NCI-H226 (cell line): Measurements from ENCODE around the gene STRBP.
"Not testable (repeated sequence)": the region's sequence is repeated elsewhere in the genome, so short reads cannot be mapped to it uniquely, and the experiment has no call there.

Source experiments
- DNase-seq: peaks from one replicate; pipeline ENCODE4 v3.0.0-alpha.2; 2015

STRBP gene

DNA sequence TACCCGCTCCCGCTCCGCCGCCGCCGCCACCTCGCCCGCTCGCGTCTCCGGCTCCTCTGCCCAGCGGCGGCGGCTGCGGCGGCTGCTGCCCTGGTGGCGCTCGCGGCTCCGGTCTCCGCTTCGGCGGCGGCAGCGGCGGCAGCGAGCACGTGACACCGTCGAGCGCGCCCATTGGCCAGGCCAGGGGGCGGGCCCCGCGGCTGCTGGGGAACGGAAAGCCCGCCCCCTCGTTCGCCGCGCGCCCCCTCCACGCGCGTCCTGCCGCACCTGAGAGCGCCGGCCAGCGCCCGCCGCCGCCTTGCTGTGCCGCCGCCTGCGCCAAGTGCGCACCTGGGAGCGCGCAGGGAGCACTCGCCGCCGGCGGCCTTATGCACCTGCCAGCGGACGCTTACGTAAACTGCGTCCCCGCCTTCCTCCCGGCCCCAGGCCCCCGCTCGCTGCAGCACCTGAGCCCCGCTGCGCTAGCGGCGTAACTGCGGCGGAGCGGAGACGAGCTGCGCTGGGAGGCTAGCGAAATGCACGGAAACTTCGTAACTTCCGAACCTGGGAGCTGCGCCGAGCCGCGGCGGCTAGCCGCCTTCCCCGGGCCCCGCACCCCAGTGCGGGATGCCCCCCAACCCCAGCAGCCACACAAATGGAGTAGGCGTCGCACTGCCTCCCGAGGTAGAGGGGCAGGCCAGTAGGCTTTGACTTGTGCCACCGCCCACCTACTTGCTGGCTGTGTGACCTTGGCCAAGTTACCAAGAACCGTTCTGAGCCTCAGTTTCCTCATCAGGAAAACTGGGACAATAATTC, at the start of gene STRBP:
TSS of gene STRBP (minus strand) at position 122 of the 795 bp plus-strand sequence. CDS start 84,452 bp downstream, outside the sequence.
- peak; percentile 76 for DNase-seq

DNA sequence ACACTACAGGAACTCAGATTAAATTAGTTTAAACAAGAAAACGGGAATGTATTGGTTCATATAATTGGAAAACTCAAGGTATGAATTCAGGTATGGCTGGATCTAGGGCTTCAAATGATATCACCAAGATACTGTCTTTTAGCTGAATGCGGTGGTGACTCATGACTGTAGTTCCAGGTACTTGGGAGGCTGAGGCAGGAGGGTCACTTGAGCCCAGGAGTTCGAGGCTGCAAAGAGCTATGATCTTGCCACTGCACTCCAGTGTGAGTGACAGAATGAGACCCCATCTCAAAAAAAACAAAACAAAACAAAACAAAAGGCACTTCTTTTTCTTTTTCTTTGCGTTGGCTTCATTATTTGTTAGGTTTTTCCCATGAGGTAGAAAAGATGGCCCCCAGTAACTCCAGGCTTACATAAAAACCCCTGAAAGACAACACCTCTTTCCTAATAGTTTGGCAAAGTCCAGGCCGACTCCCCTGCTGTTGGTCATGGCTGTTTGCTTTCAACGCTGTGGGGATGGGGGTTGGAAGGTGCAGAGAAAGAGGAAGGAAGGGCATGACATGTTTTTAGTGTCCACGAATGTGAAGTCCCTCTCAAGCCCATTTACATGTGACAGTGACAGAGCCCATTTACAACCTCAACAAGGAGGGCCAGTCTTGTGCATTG, 47.8 kb upstream of the STRBP start:
- no peak for DNase-seq

DNA sequence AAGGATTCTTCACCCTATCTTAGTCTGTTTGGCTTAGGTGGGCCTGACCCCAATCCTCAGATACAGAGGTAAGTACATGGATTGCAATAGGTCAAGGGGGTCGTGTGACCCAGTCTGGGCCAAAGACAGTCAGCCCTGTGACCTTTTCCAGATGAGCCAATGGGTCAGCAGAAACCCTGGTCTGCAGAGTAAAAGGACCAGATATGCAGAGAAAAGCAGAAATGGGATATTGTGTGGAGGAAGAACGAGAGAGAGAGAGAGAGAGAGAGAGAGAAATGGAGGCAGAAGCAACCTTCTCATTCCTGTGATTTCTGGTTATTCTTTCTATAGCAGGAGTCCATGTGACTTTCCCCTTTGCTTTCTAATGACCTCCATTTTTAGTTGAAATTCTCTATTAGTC, 47.2 kb upstream of the STRBP start:
- DNase-seq = no peak

DNA sequence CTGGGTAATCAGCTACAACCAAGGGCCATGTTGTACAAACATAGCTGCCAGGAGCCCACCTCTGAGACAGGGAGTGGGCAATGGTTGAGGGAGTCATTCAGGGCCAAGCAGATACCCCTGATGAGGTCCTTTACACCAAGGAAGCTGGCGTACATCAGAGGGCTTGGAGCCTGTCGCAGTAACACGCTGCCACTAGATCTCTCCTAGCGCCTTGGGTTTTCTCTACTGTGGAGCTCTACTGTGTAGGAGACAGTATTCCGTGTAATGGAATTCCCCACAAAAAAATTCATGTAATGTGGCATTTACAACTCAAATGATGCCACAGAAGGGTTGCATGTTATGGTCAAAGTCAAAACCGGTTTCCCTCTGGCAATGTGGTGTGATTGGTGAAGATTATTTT, 46.2 kb upstream of the STRBP start:
- no peak for DNase-seq

DNA sequence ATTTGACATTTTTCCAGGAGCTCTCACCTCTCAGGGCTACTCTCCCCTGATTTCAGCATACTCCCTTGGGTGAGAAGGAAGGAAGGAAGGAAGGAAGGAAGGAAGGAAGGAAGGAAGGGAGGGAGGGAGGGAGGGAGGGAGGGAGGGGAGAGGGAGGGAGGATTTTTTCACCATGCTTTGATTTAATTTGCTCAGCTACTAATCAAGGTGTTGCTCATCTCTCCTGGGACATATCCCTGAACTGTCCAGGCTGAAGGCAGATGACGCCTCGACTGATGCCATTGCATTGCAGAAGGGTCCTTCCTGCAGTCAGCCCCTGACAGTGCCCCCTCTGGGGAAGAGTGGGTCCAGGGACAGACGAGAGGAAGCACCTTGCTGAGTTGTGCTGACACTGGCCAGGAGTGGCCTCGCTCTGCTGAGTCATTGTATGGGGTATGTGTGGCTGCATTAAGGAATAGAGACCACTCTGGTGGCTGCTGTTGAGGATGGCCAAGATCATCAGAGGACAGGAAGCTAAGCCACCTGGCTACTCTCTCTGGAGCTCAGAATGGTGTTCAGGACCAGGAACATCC, 44.0 kb upstream of the STRBP start:
- no peak for DNase-seq

DNA sequence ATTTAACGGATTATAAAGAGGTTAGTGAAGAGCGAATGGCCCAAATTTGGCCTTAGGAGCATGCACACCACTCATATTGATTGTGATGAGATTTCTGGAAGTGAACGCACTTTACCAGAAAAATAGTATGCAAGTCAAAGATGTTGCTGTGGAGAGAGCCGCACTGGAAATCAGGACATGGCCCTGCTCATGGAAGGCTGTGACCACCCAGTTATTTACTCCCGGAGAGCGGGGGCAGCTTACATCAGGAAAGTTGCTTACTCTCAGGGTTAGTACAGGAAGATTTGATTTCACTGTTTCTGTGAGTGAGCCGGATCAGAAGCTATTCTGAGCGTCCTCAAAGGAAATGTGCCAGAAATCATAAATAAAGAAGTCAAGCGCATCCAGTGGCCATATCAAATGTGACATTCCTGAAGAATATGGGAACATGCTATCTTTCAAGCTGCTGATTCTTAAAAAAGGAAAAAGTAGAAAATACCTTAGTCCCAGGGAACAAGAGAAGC, 42.9 kb upstream of the STRBP start:
- no peak for DNase-seq

DNA sequence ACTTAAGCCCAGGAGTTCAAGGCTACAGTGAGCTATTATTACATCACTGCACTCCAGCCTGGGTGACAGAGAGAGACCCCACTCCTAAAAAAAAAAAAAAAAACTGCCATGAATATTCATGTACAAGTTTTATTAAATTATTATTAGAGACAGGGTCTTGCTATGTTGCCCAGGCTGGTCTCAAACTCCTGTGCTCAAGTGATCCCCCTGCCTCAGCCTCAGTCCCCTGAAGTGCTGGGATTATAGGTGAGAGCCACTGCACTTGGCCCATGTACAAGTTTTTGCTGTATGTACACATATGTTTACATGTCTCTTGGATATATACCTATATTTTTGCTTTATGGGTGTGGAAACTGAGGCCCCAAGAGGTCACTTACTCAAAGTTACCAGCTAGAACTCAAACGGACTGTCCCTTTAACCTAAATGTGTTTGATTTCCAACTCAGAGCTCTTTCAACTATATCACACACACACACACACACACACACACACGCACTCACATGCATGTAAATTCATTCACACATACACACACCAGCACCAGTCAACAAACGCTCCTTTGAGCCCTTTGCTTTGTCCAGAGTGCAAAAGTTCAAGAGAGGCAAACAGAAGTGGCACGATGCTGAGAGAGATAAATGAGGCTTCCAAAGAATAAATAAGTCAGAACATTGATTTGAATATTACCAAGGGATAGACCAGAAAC, 42.3 kb upstream of the STRBP start:
- DNase-seq = no peak

DNA sequence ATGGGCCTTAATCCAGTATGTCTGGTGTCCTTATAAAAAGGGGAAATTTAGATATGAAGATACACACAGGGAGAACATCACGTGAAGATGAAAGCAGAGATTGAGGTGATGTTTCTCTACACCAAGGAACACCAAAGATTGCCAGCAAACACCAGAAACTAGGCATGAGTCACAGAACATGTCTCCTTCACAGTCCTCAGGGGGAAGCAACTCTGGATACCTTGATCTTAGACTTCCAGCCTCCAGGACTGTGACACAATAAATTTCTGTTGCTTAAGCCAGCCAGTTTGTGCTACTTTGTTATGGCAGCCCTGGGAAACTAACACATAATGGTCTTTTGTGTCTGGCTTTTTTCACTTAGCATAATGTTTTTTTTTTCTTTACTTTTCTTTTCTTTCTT, 41.2 kb upstream of the STRBP start:
- DNase-seq = no peak

DNA sequence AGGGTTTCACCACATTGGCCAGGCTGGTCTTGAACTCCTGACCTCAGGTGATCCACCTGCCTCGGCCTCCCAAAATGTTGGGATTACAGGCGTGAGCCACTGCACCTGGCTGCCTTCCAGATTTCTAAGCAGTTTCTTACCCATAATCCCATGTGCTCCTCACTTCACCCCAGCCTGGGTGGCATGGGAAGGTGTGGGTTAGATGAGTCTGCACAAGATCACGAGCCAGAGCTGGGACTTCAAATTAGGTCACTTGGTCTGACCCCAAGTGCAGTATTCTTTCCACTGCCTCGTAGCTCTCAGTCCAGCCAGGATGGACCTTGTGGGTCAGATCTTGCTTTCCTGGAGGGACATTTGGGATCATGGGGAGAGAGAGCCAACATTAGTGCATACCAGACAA, 37.5 kb upstream of the STRBP start:
- no peak for DNase-seq

DNA sequence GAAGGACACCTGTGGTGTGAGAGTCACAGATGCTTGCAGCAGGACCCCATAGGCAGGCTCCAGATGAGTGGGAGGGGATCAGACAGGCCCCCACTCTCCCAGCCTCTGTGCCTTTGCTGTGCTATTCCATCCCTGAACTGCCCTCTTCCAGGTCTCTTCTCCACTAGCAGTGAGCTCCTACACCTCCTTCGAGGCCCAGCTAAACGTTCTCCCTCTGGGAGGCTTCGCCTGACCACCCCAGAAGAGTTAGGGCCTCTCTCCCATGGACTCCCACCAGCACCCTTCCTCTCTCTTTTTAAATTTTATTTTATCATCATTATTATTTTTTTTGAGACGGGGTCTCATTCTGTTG, 35.9 kb upstream of the STRBP start:
- no peak for DNase-seq

DNA sequence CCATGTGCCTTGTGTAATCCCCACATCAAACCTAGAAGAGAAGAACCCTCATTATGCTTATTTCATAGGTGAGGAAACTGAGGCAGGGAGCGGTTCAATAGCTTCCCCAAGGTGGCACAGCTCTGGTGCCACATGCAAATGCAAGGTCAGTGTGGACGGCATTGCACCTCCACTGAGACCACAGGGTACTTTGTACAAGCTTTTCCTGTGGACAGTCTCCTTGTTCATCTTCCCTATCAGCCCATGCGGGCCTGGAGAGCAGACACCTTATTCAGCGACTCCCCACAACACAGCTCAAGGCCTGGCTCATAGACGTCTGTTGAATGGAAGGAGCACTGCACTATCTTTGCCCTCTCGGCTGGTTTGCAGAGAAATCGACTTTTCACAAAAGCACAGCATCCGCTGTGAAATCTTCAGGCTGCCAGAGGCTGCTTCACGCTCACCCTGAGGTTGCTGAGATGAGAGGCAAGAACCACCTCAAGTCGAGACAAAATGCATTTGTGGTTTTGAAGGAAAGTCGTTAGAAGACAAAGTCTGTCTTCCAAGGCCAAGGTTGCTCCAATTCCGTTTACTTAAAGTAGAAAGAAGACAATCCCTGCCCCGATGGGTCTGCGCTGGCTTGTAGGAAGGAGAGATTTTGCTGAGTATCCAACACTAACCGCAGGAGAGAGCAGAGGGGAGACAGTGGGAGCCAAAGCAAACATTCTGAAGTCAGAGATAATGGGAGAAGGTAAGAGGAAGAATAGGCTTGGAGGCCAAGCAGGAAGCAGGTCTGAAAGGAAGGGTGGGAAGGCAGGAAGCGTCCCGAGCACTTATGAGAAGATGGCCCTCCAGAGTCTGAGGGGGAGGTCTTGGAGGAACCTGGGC, 34.2 kb upstream of the STRBP start:
- DNase-seq = no peak

DNA sequence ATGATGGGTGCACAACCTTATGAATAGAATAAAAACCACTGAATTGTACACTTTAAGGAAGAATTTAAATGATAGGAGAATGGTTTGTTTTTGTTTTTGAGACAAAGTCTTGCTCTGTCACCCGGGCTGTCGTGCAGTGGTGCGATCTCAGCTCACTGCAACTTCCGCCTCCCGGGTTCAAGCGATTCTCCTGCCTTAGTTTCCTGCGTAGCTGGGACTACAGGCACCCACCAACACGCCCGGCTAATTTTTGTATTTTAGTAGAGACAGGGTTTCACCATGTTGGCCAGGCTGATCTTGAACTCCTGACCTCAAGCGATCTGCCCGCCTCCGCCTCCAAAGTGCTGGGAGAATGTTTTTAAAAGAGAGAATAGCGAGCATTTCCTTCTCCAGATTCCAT, 33.5 kb upstream of the STRBP start:
- not testable (repeated sequence) for DNase-seq

DNA sequence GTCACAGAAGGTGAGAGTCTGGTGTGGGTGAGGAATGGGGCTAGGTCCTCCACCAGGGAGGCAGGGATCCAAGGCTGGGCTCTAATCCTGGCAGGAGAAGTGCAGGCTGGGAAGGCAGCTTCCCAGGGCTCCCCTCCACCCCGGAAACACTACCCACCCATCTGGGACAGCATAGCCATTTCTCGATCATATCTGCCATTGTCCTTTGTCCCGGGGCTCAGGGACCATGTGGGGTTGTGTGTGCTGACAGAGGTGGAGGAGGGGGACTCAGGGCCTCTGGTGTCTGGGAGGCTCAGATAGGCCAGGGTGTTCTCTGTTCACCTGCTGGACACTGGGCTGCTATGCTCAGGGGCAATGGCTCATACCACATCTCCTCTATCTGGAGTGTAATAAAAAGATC, 32.2 kb upstream of the STRBP start:
- no peak for DNase-seq

DNA sequence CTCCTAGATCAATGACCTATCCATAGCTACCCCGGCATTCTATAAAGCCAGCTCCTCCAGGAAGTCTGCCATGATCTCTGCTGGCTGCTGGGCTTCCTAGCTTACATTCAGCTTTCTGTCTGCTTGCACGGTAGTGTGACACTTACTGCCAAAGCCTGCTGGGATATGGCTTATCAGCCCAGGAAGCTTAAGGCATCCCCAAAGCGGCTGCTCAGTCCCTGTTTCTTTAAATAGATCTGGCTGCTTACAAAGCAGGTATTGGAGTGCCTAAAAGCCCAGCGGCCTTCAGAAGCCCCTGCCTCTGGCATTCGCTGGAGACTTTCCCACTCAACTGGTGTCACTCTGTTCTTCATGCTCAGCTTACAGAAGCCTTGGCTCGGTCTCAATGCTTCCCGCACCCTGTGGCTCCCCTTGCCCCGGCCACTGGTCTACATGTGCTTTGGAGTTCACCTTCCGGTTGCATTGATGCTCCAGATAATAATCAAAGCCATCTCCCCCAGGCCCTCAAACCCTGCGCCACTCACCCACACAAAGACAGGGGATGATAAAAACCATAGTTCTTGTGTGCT, 31.3 kb upstream of the STRBP start:
- no peak for DNase-seq

DNA sequence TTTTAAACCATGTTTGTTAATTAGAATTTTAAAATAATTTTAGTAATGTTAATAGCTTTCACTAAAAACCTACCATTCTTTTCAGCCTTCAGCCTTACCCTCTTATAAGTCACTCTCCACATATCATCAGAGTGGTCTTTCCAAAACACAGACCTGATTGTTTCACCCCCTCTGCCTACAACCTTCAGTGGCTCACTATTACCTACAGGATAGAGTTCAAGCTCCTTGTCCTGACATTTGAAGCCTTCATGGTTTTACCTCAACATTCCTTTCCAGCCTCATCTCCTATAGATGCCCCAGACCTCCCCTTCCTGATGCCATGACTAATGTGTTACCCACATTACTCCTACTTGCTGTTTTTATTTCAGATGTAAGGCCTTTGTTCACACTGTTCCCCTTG, 27.8 kb upstream of the STRBP start:
- peak; percentile 28 for DNase-seq

DNA sequence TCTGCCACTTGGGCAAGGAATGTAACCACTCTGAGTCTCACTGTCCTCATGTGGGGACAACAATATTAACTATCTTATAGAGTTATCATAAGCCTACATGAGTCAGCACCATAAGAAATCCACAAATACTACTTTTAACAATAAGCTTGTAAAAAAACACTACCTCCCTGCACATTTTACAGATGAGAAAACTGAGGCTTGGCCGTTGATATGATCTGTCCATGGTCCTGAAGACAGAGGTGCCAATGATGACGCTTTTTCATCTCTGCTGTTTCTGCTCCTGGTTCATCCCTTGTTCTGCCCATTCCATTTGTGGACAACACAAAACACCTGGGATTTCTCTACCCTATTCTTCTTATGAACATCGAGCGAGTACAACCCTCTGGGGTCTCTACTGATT, 23.4 kb upstream of the STRBP start:
- no peak for DNase-seq

DNA sequence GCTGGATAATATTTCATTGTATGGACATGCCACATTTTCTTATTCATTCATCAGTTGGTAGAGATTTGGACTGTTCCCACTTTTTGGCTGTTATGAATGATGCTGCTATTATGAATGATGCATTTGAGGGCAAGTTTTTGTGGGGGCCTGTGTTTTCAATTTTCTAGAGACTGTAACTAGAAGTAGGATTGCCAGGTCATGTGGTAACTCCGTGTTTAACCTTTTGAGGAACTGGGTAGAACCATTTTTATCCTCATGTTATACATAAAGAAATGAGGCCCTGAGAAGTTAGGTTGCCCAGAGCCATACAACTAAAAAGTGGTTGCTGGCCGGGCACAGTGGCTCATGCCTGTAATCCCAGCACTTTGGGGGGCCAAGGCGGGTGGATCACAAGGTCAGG, 22.4 kb upstream of the STRBP start:
- DNase-seq = no peak

DNA sequence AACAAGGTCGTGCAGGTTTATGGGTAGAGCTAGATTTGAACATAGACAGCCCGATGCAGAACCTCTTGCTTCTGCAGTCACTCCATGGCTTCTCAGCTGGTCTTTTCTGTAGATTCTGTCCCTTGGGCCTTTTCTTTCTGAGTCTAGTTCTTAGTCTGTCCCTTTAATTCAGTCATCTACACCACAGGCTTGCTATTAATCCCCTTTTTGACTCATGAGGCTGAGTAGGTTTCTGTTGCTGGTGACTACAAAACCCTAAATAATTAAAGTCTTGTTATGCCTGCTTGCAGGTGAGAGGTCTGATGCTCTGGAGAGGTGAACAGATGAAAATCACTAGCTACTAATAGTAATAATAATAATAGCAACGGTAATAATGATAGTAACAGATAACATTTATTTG, 19.3 kb upstream of the STRBP start:
- no peak for DNase-seq

DNA sequence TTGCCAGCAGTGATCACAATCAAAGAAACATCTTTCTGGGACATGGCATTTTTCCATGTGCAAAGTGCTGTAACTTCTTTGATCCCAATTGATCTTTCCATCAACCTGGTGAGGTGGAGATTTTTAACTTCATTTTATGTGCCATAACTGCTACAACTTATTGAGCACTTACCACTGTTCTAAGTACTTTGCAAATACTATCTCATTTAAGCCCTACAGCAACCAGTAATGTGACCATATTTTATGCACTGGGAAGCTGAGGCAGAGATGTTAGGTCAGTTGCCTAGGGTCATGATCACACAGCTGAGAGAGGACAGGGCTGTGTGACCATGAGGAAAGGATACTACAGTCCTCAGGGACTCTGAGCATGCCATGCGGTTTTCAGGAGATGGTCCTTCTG, 17.9 kb upstream of the STRBP start:
- no peak for DNase-seq

DNA sequence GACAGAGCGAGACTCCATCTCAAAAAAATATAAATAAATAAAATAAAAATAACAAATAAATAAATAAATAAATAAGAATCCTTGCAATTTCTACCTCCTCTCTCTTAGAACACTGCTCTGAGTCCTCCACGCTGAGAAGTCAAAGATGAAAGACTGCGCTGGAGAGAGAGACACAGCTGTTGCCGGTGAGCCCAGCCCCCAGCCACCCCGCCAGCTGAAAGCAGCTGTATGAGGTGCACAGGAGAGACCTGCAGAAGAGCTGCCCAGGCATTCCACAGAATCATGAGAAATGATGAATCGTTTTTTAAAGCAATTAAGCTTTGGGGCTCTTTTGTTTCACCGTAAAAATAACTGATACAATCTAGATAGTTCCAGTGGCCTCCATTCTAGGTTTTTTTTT, 16.3 kb upstream of the STRBP start:
- no peak for DNase-seq

DNA sequence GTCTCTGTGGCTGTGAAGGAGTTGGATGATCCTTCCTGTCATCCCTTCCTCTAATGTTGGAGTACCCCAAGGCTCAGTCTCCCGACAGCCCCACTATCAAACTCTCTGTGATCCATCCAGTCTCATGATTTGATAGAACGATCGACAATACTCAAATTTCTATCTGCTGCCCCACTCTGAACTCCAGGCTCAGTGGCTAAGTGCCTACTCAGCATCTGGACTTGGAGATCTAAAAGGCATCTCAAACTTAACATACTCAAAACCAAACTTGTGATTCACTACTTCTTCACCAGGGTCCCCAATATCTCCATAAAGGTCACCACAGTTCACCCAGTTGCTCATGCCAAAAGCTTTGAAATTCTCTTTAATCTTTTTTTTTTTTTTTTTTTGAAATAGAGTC, 15.1 kb upstream of the STRBP start:
- no peak for DNase-seq

DNA sequence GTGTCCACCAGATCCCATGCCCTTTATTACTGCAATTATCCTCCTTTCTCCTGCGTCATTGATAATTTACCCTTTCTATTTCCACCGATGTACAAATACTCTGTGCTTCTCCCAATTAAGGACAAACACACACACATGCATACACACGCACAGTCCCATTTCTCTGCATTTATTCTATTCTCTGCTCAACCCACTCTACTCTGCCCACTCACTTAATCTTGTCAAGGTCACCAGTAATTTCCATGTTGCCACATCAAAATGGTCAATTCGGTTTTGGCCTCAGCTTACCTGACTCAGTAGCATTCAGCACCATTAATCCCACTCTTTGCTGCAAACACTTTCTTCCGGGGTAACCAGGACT, 14.6 kb upstream of the STRBP start:
- no peak for DNase-seq
